Peyer's patch (tissue), 4 donors: ENCODE results near the gene ZNF71. TPM values are rescaled to one million over a fixed set of nuclear protein-coding genes. Genes with fewer than 3 reads are reported as not detected.

Experiments
- DNase-seq, 3 donors: peaks; one replicate each; pipeline ENCODE4 v3.0.0-alpha.2; 2017 to 2019
- H3K27ac ChIP-seq, 4 donors: fragments of 200-600 bp; sonication (generic); one replicate each; pipeline ENCODE4 v1.5.1; 2016 to 2019
- H3K27me3 ChIP-seq, 2 donors: fragments of 200-600 bp; sonication (generic); one replicate each; pipeline ENCODE4 v1.5.1; 2019
- H3K36me3 ChIP-seq, 3 donors: fragments of 200-600 bp; sonication (generic); one replicate each; pipeline ENCODE4 v1.5.1; 2016 to 2019
- H3K4me1 ChIP-seq, 4 donors: fragments of 200-600 bp; sonication (generic); one replicate each; pipeline ENCODE4 v1.5.1; 2016 to 2019
- H3K4me3 ChIP-seq, 4 donors: fragments of 200-600 bp; sonication (generic); 1 replicate in 3 of 4; 2 replicates in 1 of 4; pipeline ENCODE4 v1.5.1; 2016 to 2019; ENCODE audit warnings: mild to moderate bottlenecking in 1 of 4
- H3K9me3 ChIP-seq, 4 donors: fragments of 200-600 bp; sonication (generic); one replicate each; pipeline ENCODE4 v1.5.1; 2016 to 2019; ENCODE audit warnings: mild to moderate bottlenecking in 1 of 4
- POLR2A ChIP-seq, 2 donors: fragments of 450-650 bp; IDR thresholded peaks; one replicate each; pipeline ENCODE4 v1.5.1; 2017; ENCODE audit warnings: antibody characterized with exemption in 2 of 2, mild to moderate bottlenecking in 2 of 2, moderate library complexity in 2 of 2
- total RNA-seq, 4 donors: library from RNA; depleted of rRNA; stranded (reverse); fragments of >200 nt; gene quantifications; one replicate each; pipeline ENCODE4 v1.1.0, GENCODE V29; 2016
- TF ChIP-seq, protein P1 (sequence below), 6 experiments: fragments of 450-650 bp in 4 of 6; fragments of 200-600 bp in 2 of 6; sonication (generic) in 1 of 6; IDR thresholded peaks; one replicate each; pipeline ENCODE4 v1.5.1; 2017 to 2019; ENCODE audit warnings: antibody characterized with exemption in 6 of 6, mild to moderate bottlenecking in 3 of 6, moderate library complexity in 1 of 6

The ZNF71 gene
- total RNA-seq = 1 to 10 TPM; 3.0 to 7.5 (median 6.8) TPM

DNA sequence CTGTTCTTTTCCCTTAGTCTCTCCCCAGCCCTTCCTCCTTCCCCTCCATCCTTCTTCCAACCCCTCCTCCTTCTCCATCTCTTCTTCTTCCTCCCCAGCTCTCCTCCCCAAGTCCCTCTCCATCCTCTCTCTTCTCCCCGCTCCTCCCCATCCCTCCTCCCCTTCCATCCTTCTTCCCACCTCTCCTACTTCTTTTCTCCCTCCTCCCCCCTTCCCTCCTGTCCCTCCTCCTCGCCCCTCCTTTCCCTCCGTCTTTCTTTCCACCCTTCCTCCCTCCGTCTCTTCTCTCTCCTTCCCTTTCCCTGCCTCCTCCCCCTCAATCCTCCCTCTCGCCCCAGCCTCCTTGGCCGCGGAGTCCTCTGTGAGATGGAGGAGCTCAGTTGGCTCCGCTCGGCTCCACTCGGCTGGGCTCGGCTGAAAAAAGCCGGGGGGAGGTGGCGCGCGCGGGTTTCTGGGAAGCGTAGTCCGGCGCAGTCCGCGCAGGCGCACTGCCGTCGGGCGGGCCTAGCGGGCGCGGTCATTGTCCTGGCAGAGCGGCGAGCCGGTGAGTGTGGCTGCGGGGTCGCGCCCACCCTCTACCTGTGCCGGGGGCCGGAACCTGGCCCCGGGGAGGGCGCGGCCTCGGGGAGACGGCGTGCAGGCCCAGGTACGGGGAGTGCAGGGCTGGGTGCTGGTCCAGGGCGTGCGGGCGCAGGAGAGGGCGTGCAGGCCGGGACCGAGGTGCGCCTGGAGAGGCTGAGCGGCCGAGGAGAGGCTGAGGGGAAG lies at the start of gene ZNF71:
TSS of gene ZNF71 (plus strand) at position 520 of the 765 bp plus-strand sequence. CDS start 6,257 bp downstream, outside the sequence.
- H3K4me3 ChIP-seq = peak within 1 kb of the TSS; percentile 76 to 98 (median 92)
- no peaks in the 10 kb centered on the region for H3K27me3 ChIP-seq

DNA sequence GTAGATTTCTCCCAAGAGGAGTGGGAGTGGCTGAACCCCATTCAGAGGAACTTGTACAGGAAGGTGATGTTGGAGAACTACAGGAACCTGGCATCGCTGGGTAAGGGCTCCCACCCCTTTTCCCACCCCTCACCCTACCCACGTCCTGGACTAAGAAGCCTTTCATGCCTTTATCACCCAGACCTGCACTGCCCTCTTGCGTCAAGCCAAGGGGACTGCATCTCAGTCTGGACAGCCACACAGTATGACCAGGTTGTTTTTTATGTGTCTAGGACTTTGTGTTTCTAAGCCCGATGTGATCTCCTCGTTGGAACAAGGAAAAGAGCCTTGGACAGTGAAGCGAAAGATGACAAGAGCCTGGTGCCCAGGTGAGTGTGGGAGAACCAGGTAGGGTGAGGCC lies 47.6 kb upstream of the ZNF71 start:
- Histone ChIP-seq H3K27ac (no peak overlapping the region), H3K36me3 (peaks cover 0 to 41% (median 0%) of the 10 kb centered on the region in 3 donors), H3K9me3 (peaks cover 0 to 80% (median 8%) of the 10 kb centered on the region in 4 donors), H3K4me1 (no peaks in the 10 kb centered on the region), H3K27me3 (no peaks in the 10 kb centered on the region), H3K4me3 (no peak overlapping the region)
- no peak for DNase-seq
- no peak for TF ChIP-seq POLR2A (IDR thresholded peaks at IDR 0.05)
- TF ChIP-seq, protein P1, sequence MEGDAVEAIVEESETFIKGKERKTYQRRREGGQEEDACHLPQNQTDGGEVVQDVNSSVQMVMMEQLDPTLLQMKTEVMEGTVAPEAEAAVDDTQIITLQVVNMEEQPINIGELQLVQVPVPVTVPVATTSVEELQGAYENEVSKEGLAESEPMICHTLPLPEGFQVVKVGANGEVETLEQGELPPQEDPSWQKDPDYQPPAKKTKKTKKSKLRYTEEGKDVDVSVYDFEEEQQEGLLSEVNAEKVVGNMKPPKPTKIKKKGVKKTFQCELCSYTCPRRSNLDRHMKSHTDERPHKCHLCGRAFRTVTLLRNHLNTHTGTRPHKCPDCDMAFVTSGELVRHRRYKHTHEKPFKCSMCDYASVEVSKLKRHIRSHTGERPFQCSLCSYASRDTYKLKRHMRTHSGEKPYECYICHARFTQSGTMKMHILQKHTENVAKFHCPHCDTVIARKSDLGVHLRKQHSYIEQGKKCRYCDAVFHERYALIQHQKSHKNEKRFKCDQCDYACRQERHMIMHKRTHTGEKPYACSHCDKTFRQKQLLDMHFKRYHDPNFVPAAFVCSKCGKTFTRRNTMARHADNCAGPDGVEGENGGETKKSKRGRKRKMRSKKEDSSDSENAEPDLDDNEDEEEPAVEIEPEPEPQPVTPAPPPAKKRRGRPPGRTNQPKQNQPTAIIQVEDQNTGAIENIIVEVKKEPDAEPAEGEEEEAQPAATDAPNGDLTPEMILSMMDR (IDR thresholded peaks at IDR 0.05) = no peak

More for the DNA sequence above, at the start of gene ZNF71:
- DNase-seq = peak; percentile 80 to 94 (median 88)
- peaks cover 0 to 8% (median 2%) of the 10 kb centered on the region in 4 donors for H3K4me1 ChIP-seq
- peaks cover 0 to 4% (median 0%) of the 10 kb centered on the region in 4 donors for H3K9me3 ChIP-seq
- H3K27ac ChIP-seq = peak within 1 kb of the TSS; percentile 42 to 78 (median 72)
- no peaks in the 10 kb centered on the region for H3K36me3 ChIP-seq
- TF ChIP-seq, protein P1 (IDR thresholded peaks at IDR 0.05) = no peak
- no peak for TF ChIP-seq POLR2A (IDR thresholded peaks at IDR 0.05)

DNA sequence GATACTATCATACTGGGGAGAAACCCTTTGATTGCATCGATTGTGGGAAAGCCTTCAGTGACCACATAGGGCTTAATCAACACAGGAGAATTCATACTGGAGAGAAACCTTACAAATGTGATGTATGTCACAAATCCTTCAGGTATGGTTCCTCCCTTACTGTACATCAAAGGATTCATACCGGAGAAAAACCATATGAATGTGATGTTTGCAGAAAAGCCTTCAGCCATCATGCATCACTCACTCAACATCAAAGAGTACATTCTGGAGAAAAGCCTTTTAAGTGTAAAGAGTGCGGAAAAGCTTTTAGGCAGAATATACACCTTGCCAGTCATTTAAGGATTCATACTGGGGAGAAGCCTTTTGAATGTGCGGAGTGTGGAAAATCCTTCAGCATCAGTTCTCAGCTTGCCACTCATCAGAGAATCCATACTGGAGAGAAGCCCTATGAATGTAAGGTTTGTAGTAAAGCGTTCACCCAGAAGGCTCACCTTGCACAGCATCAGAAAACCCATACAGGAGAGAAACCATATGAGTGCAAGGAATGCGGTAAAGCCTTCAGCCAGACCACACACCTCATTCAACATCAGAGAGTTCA lies 40.7 kb upstream of the ZNF71 start:
- DNase-seq = no peak
- Histone ChIP-seq H3K9me3 (peaks cover 0 to 94% (median 15%) of the 10 kb centered on the region in 4 donors), H3K27ac (no peak overlapping the region), H3K36me3 (peaks cover 0 to 44% (median 0%) of the 10 kb centered on the region in 3 donors), H3K4me1 (no peaks in the 10 kb centered on the region), H3K4me3 (no peak overlapping the region), H3K27me3 (no peaks in the 10 kb centered on the region)
- TF ChIP-seq, protein P1 (IDR thresholded peaks at IDR 0.05) = no peak
- no peak for TF ChIP-seq POLR2A (IDR thresholded peaks at IDR 0.05)

DNA sequence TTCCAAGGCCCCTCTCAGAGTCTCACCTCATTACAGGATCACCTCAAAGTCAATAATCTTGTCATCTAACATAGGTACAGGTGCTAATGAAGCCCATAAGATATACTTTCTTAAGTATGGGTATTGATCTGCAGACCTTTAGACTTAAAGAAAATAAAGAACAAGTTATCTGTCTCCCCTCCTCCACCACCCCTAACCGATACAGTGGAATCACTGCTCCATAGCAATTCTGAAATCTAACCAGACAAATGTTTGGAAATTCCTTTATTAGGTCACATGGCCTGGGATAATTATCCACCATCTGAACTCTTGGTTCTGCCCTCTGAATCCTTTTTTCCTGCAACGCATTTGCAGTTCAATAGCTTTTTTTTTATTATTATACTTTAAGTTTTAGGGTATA lies 32.3 kb upstream of the ZNF71 start:
- DNase-seq = no peak
- Histone ChIP-seq H3K27me3 (no peaks in the 10 kb centered on the region), H3K36me3 (no peaks in the 10 kb centered on the region), H3K4me3 (no peak overlapping the region), H3K9me3 (peaks cover 0 to 74% (median 7%) of the 10 kb centered on the region in 4 donors), H3K4me1 (peaks cover 0 to under 1% (median 0%) of the 10 kb centered on the region in 4 donors), H3K27ac (no peak overlapping the region)
- no peak for TF ChIP-seq POLR2A (IDR thresholded peaks at IDR 0.05)
- TF ChIP-seq, protein P1 (IDR thresholded peaks at IDR 0.05) = no peak

DNA sequence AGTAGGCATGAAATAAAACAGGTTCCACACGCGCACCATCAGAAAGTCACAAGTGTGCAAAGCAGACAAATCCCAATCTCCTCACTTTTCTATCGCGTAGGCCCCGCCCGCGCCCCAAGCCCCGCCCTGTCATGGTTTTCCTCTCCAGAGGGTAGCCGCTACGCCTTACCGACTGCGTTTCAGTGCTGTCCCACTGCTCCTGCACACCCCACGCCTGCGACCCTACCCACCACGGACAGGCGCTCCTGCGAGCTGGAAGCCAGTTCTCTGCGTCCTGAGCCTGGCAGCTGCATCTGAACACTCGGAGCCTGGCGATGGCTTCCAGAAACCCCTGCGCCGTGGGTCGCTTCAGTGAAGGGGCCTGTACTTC lies 28.2 kb upstream of the ZNF71 start:
- Histone ChIP-seq H3K27ac (peak overlapping the region; percentile 73 to 86 (median 83)), H3K4me3 (peak overlapping the region; percentile 72 to 85 (median 81)), H3K9me3 (peaks cover 0 to 73% (median 7%) of the 10 kb centered on the region in 4 donors), H3K4me1 (peaks cover 0 to 6% (median 0%) of the 10 kb centered on the region in 4 donors), H3K36me3 (peaks cover 0 to 27% (median 0%) of the 10 kb centered on the region in 3 donors), H3K27me3 (no peaks in the 10 kb centered on the region)
- peak in 2 of 3 donors; percentile 40 to 62 for DNase-seq
- TF ChIP-seq POLR2A (IDR thresholded peaks at IDR 0.05) = no peak
- TF ChIP-seq, protein P1 (IDR thresholded peaks at IDR 0.05) = no peak
